Adrenal gland (tissue), 12 donors: Measurements from ENCODE around the gene KRTAP5-2. TPM values are rescaled to one million over a fixed set of nuclear protein-coding genes. Genes with fewer than 3 reads are reported as not detected.
"Not testable (repeated sequence)": the region's sequence is repeated elsewhere in the genome, so short reads cannot be mapped to it uniquely, and the experiment has no call there.

Experiments used
- DNase-seq, 7 donors: peaks; one replicate each; pipeline ENCODE4 v3.0.0-alpha.2; 2019 to 2020
- H3K27ac ChIP-seq, 5 donors: fragments of 200-600 bp; sonication (generic) in 4 of 5; 1 replicate in 3 of 5; 2 replicates in 2 of 5; pipeline versions ENCODE4 v1.5.1 to v1.8.0; 2016 to 2020; ENCODE audit warnings: mild to moderate bottlenecking in 1 of 5
- H3K27me3 ChIP-seq: fragments of 200-600 bp; 2 replicates; pipeline ENCODE4 v1.8.0; 2021
- H3K36me3 ChIP-seq, 2 donors: fragments of 200-600 bp; replicated peaks in 1 of 2; 1 replicate in 1 of 2; 2 replicates in 1 of 2; pipeline versions ENCODE4 v1.5.1 to v1.8.0; 2018 to 2022
- H3K4me1 ChIP-seq, 2 donors: fragments of 200-600 bp; replicated peaks in 1 of 2; 1 replicate in 1 of 2; 2 replicates in 1 of 2; pipeline versions ENCODE4 v1.5.1 to v1.8.0; 2018 to 2021
- H3K4me3 ChIP-seq, 4 donors: fragments of 200-600 bp; sonication (generic) in 3 of 4; one replicate each; pipeline ENCODE4 v1.5.1; 2016 to 2018
- H3K9me3 ChIP-seq, 3 donors: fragments of 200-600 bp; sonication (generic) in 1 of 3; replicated peaks in 1 of 3; 1 replicate in 2 of 3; 2 replicates in 1 of 3; pipeline versions ENCODE4 v1.5.1 to v1.8.0; 2016 to 2021
- POLR2A ChIP-seq, 2 donors: fragments of 450-650 bp; IDR thresholded peaks; one replicate each; pipeline ENCODE4 v1.6.1; 2017; ENCODE audit warnings: antibody characterized with exemption in 2 of 2, mild to moderate bottlenecking in 2 of 2, moderate library complexity in 1 of 2
- WGBS, 4 donors: extraction: QIAGEN DNeasy Blood & Tissue Kit in 2 of 4; methylation state at CpG; one replicate each; pipeline versions ENCODE4 v1.1.5 to v1.1.7; 2013 to 2017; 5-methylcytosine and 5-hydroxymethylcytosine counted together
- intact Hi-C, 2 donors: fragments of 100-400 bp; cut with DNase I; formaldehyde crosslinking; loops; one replicate each; pipeline versions ENCODE4 v1.14.1 to v1.15.0; 2022 to 2023
- polyA plus RNA-seq, 3 donors: library from polyadenylated mRNA; stranded (reverse); fragments of 200-250 nt in 2 of 3; fragments of 350-450 nt in 1 of 3; fragmentation: Illumina TruSeq in 1 of 3; extraction: RNeasy Lipid Tissue Mini Kit (QIAGEN cat#74804) in 1 of 3; gene quantifications; one replicate each; pipeline ENCODE4 v1.2.3, GENCODE V29; 2013 to 2014
- total RNA-seq, 9 donors: library from RNA; depleted of rRNA in 4 of 9; stranded (reverse); fragments of >200 nt in 4 of 9; fragments of 120-200 nt in 1 of 9; fragmentation: NEBNext Ultra II Directional in 1 of 9; extraction: Animal tissue kit (Norgen Biotek cat#: 25700) in 1 of 9; gene quantifications; one replicate each; pipeline versions ENCODE4 v1.1.0 to v1.2.4, GENCODE V29; 2013 to 2023
- TF ChIP-seq, protein P1 (sequence below), 6 experiments: fragments of 450-650 bp in 4 of 6; fragments of 200-600 bp in 2 of 6; sonication (generic) in 1 of 6; IDR thresholded peaks; 1 replicate in 5 of 6; 2 replicates in 1 of 6; pipeline versions ENCODE4 v1.5.1 to v1.8.0; 2016 to 2021; ENCODE audit warnings: antibody characterized with exemption in 6 of 6, mild to moderate bottlenecking in 2 of 6, moderate library complexity in 1 of 6
- donor health status: healthy with polysubstance abuse.
- donor health status: Bipolar disorder and iron deficiency.
- donor health status: DM: yes; HTN: yes; CAD: no.
- donor health status: DM: no; HTN: no; CAD: no.
- donor health status: DM: no; HTN: no; CAD: no.
- donor health status: DM: yes; HTN: yes; CAD: no.

Gene KRTAP5-2
- total and polyA plus RNA-seq, 12 donors, result not detected

DNA sequence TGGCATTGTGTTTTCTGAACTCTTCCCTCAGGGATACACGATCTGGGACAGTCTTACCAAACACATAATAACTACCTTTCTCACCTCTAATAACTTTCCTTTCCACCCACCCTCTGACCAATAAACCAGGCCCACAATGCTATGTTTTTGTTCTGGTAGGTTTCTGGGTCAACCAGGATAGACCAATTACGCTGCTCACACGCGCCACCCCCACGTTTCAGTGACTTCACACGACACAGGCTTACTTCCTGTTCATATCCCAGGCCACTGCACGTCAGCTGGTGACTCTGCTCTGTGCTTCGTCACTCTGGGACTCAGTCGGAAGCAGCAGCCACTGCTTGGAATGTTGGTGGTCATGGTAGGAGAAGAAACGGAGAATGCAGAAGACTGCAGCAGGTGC lies 21.4 kb upstream of the KRTAP5-2 start:
- no peaks in the 10 kb centered on the region for H3K36me3 ChIP-seq
- H3K27ac ChIP-seq, result no peak overlapping the region
- H3K4me1 ChIP-seq, result no peaks in the 10 kb centered on the region
- H3K9me3 ChIP-seq, result no peaks in the 10 kb centered on the region
- H3K4me3 ChIP-seq, result no peak overlapping the region
- 44 to 64% (median 59%) methylated on average over 10 of the region's 10 CpGs for WGBS, 4 donors
- intact Hi-C loops, result no loop called here
- TF ChIP-seq POLR2A (IDR thresholded peaks at IDR 0.05), result no peak
- TF ChIP-seq, protein P1, sequence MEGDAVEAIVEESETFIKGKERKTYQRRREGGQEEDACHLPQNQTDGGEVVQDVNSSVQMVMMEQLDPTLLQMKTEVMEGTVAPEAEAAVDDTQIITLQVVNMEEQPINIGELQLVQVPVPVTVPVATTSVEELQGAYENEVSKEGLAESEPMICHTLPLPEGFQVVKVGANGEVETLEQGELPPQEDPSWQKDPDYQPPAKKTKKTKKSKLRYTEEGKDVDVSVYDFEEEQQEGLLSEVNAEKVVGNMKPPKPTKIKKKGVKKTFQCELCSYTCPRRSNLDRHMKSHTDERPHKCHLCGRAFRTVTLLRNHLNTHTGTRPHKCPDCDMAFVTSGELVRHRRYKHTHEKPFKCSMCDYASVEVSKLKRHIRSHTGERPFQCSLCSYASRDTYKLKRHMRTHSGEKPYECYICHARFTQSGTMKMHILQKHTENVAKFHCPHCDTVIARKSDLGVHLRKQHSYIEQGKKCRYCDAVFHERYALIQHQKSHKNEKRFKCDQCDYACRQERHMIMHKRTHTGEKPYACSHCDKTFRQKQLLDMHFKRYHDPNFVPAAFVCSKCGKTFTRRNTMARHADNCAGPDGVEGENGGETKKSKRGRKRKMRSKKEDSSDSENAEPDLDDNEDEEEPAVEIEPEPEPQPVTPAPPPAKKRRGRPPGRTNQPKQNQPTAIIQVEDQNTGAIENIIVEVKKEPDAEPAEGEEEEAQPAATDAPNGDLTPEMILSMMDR (IDR thresholded peaks at IDR 0.05), result no peak
- peaks cover 8% of the 10 kb centered on the region for H3K27me3 ChIP-seq
- DNase-seq, result peak in 1 of 7 donors; percentile 3

- peaks cover 8% of the 10 kb centered on the region for H3K27me3 ChIP-seq
These were observed 20.1 kb upstream of the KRTAP5-2 start for GRCh38 chr11:1618231-1618630.

DNA sequence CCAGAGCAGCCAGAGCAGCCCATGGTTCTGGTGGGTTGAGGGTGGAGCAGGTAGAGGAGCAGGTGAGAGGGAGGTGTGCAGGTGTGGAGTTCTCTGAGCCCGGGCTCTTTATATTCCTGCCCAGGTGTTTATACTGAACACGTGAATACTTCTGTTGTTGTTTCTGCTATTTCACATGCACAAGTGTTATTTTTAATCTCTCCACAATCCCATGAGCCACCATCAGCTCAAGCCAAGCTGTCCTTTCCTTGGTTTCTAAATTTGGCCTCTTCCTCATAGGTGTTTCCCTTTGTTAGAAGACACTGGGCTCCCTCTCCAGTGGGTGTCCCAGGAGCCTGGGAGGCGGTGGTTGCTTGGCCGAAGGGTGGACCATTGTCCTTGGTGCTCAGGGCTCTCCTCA lies 10.3 kb upstream of the KRTAP5-2 start, which contains the start of gene KRTAP5-3:
KRTAP5-3 (minus strand) TSS at position 101 of the 400 bp plus-strand sequence; CDS start at position 23, 78 bp downstream.
- WGBS, 4 donors, result 66 to 80% (median 75%) methylated on average over 4 of the region's 4 CpGs
- H3K9me3 ChIP-seq, result no peaks in the 10 kb centered on the region
- H3K36me3 ChIP-seq, result no peaks in the 10 kb centered on the region
- no peaks in the 10 kb centered on the region for H3K27me3 ChIP-seq
- no peak within 1 kb of the TSS for H3K27ac ChIP-seq
- H3K4me1 ChIP-seq, result no peaks in the 10 kb centered on the region
- no peak within 1 kb of the TSS for H3K4me3 ChIP-seq
- intact Hi-C loops, result no loop called here
- TF ChIP-seq POLR2A (IDR thresholded peaks at IDR 0.05), result no peak
- TF ChIP-seq, protein P1 (IDR thresholded peaks at IDR 0.05), result no peak
- DNase-seq, result no peak

More at GRCh38 chr11:1618231-1618630, 20.1 kb upstream of the KRTAP5-2 start:
- Histone ChIP-seq H3K4me3 (no peak overlapping the region), H3K4me1 (no peaks in the 10 kb centered on the region), H3K27ac (no peak overlapping the region), H3K9me3 (no peaks in the 10 kb centered on the region), H3K36me3 (no peaks in the 10 kb centered on the region)
- intact Hi-C loops, result no loop called here
- TF ChIP-seq POLR2A (IDR thresholded peaks at IDR 0.05), result no peak
- TF ChIP-seq, protein P1 (IDR thresholded peaks at IDR 0.05), result no peak
- WGBS, 4 donors, result 61 to 70% (median 67%) methylated on average over 10 of the region's 10 CpGs
- DNase-seq, result no peak

GRCh38 chr11:1607901-1608300 lies 9.8 kb upstream of the KRTAP5-2 start:
- H3K27me3 ChIP-seq, H3K36me3 ChIP-seq, H3K27ac ChIP-seq, intact Hi-C loops, H3K4me1 ChIP-seq, H3K4me3 ChIP-seq, DNase-seq, H3K9me3 ChIP-seq: not testable (repeated sequence)
- WGBS, 4 donors, result 39 to 55% methylated on average over 5 of the region's 5 CpGs; no CpG with 5 or more reads in 2 of the 4 donors

GRCh38 chr11:1607156-1607845 lies 9.2 kb upstream of the KRTAP5-2 start:
- H3K4me3 ChIP-seq, DNase-seq, H3K4me1 ChIP-seq, H3K36me3 ChIP-seq, H3K9me3 ChIP-seq, H3K27me3 ChIP-seq, intact Hi-C loops, H3K27ac ChIP-seq: not testable (repeated sequence)
- 36 to 53% (median 45%) methylated on average over 17 to 18 of the region's 18 CpGs for WGBS, 4 donors

GRCh38 chr11:1605923-1606322 lies 7.8 kb upstream of the KRTAP5-2 start:
- H3K27ac ChIP-seq, H3K4me3 ChIP-seq, H3K4me1 ChIP-seq, H3K9me3 ChIP-seq, H3K27me3 ChIP-seq, intact Hi-C loops, H3K36me3 ChIP-seq, DNase-seq: not testable (repeated sequence)
- WGBS, 4 donors, result 77 to 80% (median 78%) methylated on average over 13 of the region's 13 CpGs
